ENCODE results near the gene DNAJA1.

DNA sequence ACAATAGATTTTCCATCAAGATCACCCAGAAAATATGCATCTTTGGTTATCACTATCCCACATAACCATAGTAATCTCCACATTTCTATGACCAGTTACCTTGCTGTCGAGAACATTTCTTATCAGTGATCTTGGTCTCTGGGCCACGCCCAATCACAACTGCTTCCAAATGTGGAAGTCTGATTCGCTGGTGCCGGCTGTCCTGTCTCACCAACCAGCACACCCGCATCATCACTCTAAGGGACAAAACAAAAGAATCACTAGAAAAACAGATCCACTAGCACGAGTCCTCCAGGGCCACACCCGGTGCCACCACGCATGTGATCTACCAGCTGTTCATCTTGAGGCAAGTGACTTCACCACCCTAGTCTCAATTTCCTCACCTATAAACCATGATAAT lies 35.4 kb upstream of the DNAJA1 start:
- no peak for TF ChIP-seq POLR2A (IDR thresholded peaks at IDR 0.05)
- TF ChIP-seq, protein P1, sequence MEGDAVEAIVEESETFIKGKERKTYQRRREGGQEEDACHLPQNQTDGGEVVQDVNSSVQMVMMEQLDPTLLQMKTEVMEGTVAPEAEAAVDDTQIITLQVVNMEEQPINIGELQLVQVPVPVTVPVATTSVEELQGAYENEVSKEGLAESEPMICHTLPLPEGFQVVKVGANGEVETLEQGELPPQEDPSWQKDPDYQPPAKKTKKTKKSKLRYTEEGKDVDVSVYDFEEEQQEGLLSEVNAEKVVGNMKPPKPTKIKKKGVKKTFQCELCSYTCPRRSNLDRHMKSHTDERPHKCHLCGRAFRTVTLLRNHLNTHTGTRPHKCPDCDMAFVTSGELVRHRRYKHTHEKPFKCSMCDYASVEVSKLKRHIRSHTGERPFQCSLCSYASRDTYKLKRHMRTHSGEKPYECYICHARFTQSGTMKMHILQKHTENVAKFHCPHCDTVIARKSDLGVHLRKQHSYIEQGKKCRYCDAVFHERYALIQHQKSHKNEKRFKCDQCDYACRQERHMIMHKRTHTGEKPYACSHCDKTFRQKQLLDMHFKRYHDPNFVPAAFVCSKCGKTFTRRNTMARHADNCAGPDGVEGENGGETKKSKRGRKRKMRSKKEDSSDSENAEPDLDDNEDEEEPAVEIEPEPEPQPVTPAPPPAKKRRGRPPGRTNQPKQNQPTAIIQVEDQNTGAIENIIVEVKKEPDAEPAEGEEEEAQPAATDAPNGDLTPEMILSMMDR (IDR thresholded peaks at IDR 0.05) = no peak
